Loucy (cell line): Measurements from ENCODE around the gene GABRB2.

Experiments
- H2AFZ ChIP-seq: fragments of 200-600 bp; sonication (generic); 2 replicates; pipeline ENCODE4 v1.6.0; 2016; ENCODE audit warnings: antibody characterized with exemption, mild to moderate bottlenecking, low read length, moderate library complexity
- H3F3A ChIP-seq: fragments of 200-600 bp; 2 replicates; pipeline ENCODE4 v1.6.0; 2016; ENCODE audit warnings: antibody characterized with exemption, low read depth, mild to moderate bottlenecking
- H3K27me3 ChIP-seq: fragments of 200-600 bp; sonication (generic); 2 replicates; pipeline ENCODE4 v1.6.1; 2014; ENCODE audit warnings: low read length, mild to moderate bottlenecking; ENCODE audit not compliant: insufficient read depth, poor library complexity, severe bottlenecking
- H3K36me3 ChIP-seq: fragments of 200-600 bp; sonication (generic); 2 replicates; pipeline ENCODE4 v1.6.1; 2016; ENCODE audit warnings: low read length; ENCODE audit not compliant: insufficient read depth
- H3K4me1 ChIP-seq: fragments of 200-600 bp; sonication (generic); 2 replicates; pipeline ENCODE4 v1.5.1; 2014; ENCODE audit warnings: low read length, mild to moderate bottlenecking; ENCODE audit not compliant: insufficient read depth, poor library complexity, severe bottlenecking
- H3K4me2 ChIP-seq: fragments of 200-600 bp; sonication (generic); 2 replicates; pipeline ENCODE4 v1.6.0; 2014; ENCODE audit warnings: antibody characterized with exemption, low read length, low read depth, mild to moderate bottlenecking; ENCODE audit not compliant: poor library complexity, severe bottlenecking
- H3K4me3 ChIP-seq: fragments of 200-600 bp; sonication (generic); 2 replicates; pipeline ENCODE4 v1.5.1; 2014; ENCODE audit warnings: low read length, mild to moderate bottlenecking, mixed read lengths; ENCODE audit not compliant: poor library complexity, severe bottlenecking
- H3K79me2 ChIP-seq: fragments of 200-600 bp; sonication (generic); 2 replicates; pipeline ENCODE4 v1.6.1; 2014; ENCODE audit warnings: low read length; ENCODE audit not compliant: insufficient read depth
- H3K9ac ChIP-seq: fragments of 200-600 bp; sonication (generic); 2 replicates; pipeline ENCODE4 v1.6.0; 2014; ENCODE audit warnings: mild to moderate bottlenecking, low read depth, low read length, moderate library complexity; ENCODE audit not compliant: poor library complexity, severe bottlenecking
- H3K9me2 ChIP-seq: fragments of 200-600 bp; sonication (generic); replicated peaks from 2 replicates; pipeline ENCODE4 v1.6.1; 2016; ENCODE audit warnings: low read depth, low read length, mixed read lengths
- H3K9me3 ChIP-seq: fragments of 200-600 bp; sonication (generic); 2 replicates; pipeline ENCODE4 v1.6.1; 2014; ENCODE audit warnings: mild to moderate bottlenecking, antibody characterized with exemption, low read length, low read depth; ENCODE audit not compliant: insufficient read depth
- H4K20me1 ChIP-seq: fragments of 200-600 bp; sonication (generic); 2 replicates; pipeline ENCODE4 v1.6.0; 2014; ENCODE audit warnings: antibody characterized with exemption, low read length, mild to moderate bottlenecking; ENCODE audit not compliant: insufficient read depth, poor library complexity, severe bottlenecking
- EZH2phosphoT487 ChIP-seq: fragments of 200-600 bp; IDR thresholded peaks from 2 replicates; pipeline ENCODE4 v1.6.1; 2018; ENCODE audit warnings: antibody characterized with exemption, mild to moderate bottlenecking, moderate library complexity, borderline replicate concordance
- TF ChIP-seq, protein P1 (sequence below): fragments of 200-600 bp; sonication (generic); conservative IDR thresholded peaks from 2 replicates; pipeline ENCODE4 v1.5.1; 2014; ENCODE audit warnings: mild to moderate bottlenecking, antibody characterized with exemption, low read length

GABRB2 gene

DNA sequence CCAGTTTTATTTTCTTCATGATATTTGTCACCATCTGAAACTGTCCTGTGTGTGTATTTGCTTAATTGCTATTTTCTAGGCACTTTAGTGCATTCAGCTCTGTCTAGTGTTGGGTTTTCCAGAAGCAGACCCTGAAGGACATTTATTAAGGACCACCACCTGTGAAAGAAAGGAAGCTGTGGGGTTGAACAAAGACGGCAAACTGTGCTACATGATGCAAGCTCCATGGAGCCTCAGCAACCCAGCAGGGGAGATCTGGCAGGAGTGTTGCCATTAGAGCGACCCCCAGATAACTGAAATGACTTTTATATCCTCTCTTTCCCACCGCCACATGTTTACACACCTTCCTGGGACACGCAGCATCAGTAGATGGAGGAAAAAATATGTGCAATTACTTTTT lies 125.5 kb downstream of the GABRB2 start:
- Histone ChIP-seq H2AFZ (no peak overlapping the region), H3K36me3 (no peaks in the 10 kb centered on the region), H3K9me2 (no peaks in the 10 kb centered on the region), H3K9ac (no peak overlapping the region), H3K9me3 (no peaks in the 10 kb centered on the region), H3K4me1 (no peaks in the 10 kb centered on the region), H3K4me2 (no peak overlapping the region), H3K4me3 (no peak overlapping the region), H3K27me3 (no peaks in the 10 kb centered on the region), H4K20me1 (no peaks in the 10 kb centered on the region), H3K79me2 (no peaks in the 10 kb centered on the region), H3F3A (no peaks in the 10 kb centered on the region)
- TF ChIP-seq, protein P1, sequence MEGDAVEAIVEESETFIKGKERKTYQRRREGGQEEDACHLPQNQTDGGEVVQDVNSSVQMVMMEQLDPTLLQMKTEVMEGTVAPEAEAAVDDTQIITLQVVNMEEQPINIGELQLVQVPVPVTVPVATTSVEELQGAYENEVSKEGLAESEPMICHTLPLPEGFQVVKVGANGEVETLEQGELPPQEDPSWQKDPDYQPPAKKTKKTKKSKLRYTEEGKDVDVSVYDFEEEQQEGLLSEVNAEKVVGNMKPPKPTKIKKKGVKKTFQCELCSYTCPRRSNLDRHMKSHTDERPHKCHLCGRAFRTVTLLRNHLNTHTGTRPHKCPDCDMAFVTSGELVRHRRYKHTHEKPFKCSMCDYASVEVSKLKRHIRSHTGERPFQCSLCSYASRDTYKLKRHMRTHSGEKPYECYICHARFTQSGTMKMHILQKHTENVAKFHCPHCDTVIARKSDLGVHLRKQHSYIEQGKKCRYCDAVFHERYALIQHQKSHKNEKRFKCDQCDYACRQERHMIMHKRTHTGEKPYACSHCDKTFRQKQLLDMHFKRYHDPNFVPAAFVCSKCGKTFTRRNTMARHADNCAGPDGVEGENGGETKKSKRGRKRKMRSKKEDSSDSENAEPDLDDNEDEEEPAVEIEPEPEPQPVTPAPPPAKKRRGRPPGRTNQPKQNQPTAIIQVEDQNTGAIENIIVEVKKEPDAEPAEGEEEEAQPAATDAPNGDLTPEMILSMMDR = no peak
- TF ChIP-seq EZH2phosphoT487 = no peak

DNA sequence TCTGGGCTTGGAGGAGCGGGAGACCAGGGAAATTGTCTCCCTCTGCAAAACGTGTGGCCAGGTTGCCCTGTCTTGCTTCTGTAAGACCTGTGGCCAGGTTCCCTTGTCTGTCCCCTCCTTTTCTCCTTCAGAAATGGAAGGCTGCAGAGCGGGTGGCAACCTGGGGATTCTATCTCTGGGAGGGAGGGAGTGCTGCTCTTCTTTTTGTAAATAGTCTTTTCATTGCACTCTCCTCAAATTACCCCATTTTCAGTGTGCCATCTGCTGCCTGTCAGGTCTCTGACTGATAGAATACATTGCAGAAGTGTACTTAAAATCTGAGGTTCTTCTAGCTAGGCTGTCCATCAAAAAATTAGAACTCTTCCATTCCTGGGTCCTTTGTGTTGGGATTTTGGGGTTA lies 126.0 kb downstream of the GABRB2 start:
- no peak overlapping the region for H3K4me3 ChIP-seq
- H3F3A ChIP-seq = no peaks in the 10 kb centered on the region
- TF ChIP-seq, protein P1 = no peak
- no peak for TF ChIP-seq EZH2phosphoT487
- no peak overlapping the region for H3K9ac ChIP-seq
- no peak overlapping the region for H3K4me2 ChIP-seq
- no peaks in the 10 kb centered on the region for H3K27me3 ChIP-seq
- H4K20me1 ChIP-seq = no peaks in the 10 kb centered on the region
- H3K36me3 ChIP-seq = no peaks in the 10 kb centered on the region
- no peaks in the 10 kb centered on the region for H3K4me1 ChIP-seq
- H3K79me2 ChIP-seq = no peaks in the 10 kb centered on the region
- no peaks in the 10 kb centered on the region for H3K9me3 ChIP-seq
- H2AFZ ChIP-seq = no peak overlapping the region
- no peaks in the 10 kb centered on the region for H3K9me2 ChIP-seq

DNA sequence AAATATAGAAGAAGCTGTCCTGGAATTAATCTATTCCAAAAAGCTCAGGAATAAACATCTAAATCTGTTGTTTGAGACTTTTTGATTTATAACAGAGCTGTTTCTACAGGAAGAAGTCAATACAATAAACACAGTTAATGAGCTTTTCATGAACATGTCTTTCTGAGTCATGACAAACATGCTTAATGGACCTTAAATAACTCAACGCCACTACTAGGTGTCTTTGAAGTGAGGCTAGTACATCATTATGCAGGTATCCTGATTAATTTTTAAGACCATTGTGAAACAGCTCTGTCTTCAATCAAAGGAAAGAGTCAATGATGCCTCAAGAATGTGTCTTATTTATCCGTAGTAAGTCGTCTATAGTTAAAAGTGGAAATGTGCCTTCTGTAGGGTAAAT lies 131.6 kb downstream of the GABRB2 start:
- H3K36me3 ChIP-seq = no peaks in the 10 kb centered on the region
- no peak overlapping the region for H3K4me3 ChIP-seq
- H3K9me3 ChIP-seq = no peaks in the 10 kb centered on the region
- no peak overlapping the region for H3K9ac ChIP-seq
- TF ChIP-seq, protein P1 = no peak
- TF ChIP-seq EZH2phosphoT487 = no peak
- H3K9me2 ChIP-seq = no peaks in the 10 kb centered on the region
- H4K20me1 ChIP-seq = no peaks in the 10 kb centered on the region
- H3K4me2 ChIP-seq = no peak overlapping the region
- no peaks in the 10 kb centered on the region for H3K4me1 ChIP-seq
- no peaks in the 10 kb centered on the region for H3K27me3 ChIP-seq
- no peaks in the 10 kb centered on the region for H3F3A ChIP-seq
- no peak overlapping the region for H2AFZ ChIP-seq
- H3K79me2 ChIP-seq = no peaks in the 10 kb centered on the region
